Stomach (tissue), 9 donors: Measurements from ENCODE around the gene BRMS1. TPM values are rescaled to one million over a fixed set of nuclear protein-coding genes. Genes with fewer than 3 reads are reported as not detected.

Experiments used
- DNase-seq, 2 donors: peaks; one replicate each; pipeline versions ENCODE4 v3.0.0 to v3.0.0-alpha.2; 2013 to 2019
- H3K27ac ChIP-seq, 5 donors: fragments of 200-600 bp in 4 of 5; sonication (generic) in 4 of 5; one replicate each; pipeline ENCODE4 v1.5.1; 2013 to 2019; ENCODE audit warnings: mild to moderate bottlenecking in 1 of 5, moderate library complexity in 1 of 5
- H3K27me3 ChIP-seq, 3 donors: fragments of 200-600 bp; sonication (generic); one replicate each; pipeline ENCODE4 v1.5.1; 2017 to 2019; ENCODE audit warnings: mixed run types in 1 of 3
- H3K36me3 ChIP-seq, 4 donors: fragments of 200-600 bp; sonication (generic); 1 replicate in 3 of 4; 2 replicates in 1 of 4; pipeline ENCODE4 v1.5.1; 2016 to 2019
- H3K4me1 ChIP-seq, 4 donors: fragments of 200-600 bp; sonication (generic); one replicate each; pipeline ENCODE4 v1.5.1; 2016 to 2019
- H3K4me3 ChIP-seq, 4 donors: fragments of 200-600 bp; sonication (generic) in 3 of 4; one replicate each; pipeline ENCODE4 v1.5.1; 2016 to 2019; ENCODE audit warnings: mild to moderate bottlenecking in 1 of 4
- H3K9me3 ChIP-seq, 4 donors: fragments of 200-600 bp; sonication (generic); one replicate each; pipeline ENCODE4 v1.5.1; 2016 to 2019
- CTCF ChIP-seq, 7 experiments: fragments of 450-650 bp in 4 of 7; fragments of 200-600 bp in 3 of 7; sonication (generic) in 3 of 7; IDR thresholded peaks; one replicate each; pipeline ENCODE4 v1.5.1; 2016 to 2019; ENCODE audit warnings: antibody characterized with exemption in 7 of 7, control low read depth in 2 of 7, mild to moderate bottlenecking in 1 of 7
- EP300 ChIP-seq: sonication (generic); formaldehyde crosslinking; IDR thresholded peaks from one replicate; pipeline ENCODE4 v1.6.1; 2017; ENCODE audit warnings: antibody characterized with exemption
- POLR2A ChIP-seq, 4 donors: fragments of 450-650 bp; IDR thresholded peaks; one replicate each; pipeline ENCODE4 v1.6.1; 2016; ENCODE audit warnings: antibody characterized with exemption in 4 of 4, control low read depth in 2 of 4, mild to moderate bottlenecking in 1 of 4, moderate library complexity in 1 of 4
- POLR2AphosphoS5 ChIP-seq, 3 donors: sonication (generic); formaldehyde crosslinking; IDR thresholded peaks; one replicate each; pipeline ENCODE4 v1.6.1; 2016; ENCODE audit warnings: antibody characterized with exemption in 3 of 3
- WGBS, 5 donors: extraction: QIAGEN DNeasy Blood & Tissue Kit in 3 of 5; methylation state at CpG; one replicate each; pipeline versions ENCODE4 v1.1.5 to v1.1.7; 2013 to 2018; 5-methylcytosine and 5-hydroxymethylcytosine counted together
- intact Hi-C: fragments of 100-400 bp; cut with DNase I; formaldehyde crosslinking; loops from one replicate; pipeline ENCODE4 v1.15.1; 2023; ENCODE audit warnings: low total_unique reads
- polyA plus RNA-seq, 3 donors: library from polyadenylated mRNA; stranded (reverse); fragments of 200-250 nt; gene quantifications; one replicate each; pipeline ENCODE4 v1.2.3, GENCODE V29; 2013
- total RNA-seq, 5 donors: library from RNA; depleted of rRNA; stranded (reverse); fragments of >200 nt; gene quantifications; one replicate each; pipeline versions ENCODE4 v1.1.0 to v1.2.3, GENCODE V29; 2014 to 2016
- donor health status: healthy with polysubstance abuse.
- donor health status: Bipolar disorder and iron deficiency.
- donor health status: healthy.

BRMS1 gene
- total and polyA plus RNA-seq, 8 donors, result 14.6 to 105 (median 62.1) TPM

- TF ChIP-seq CTCF (IDR thresholded peaks at IDR 0.05) (no peak), POLR2A (IDR thresholded peaks at IDR 0.05) (no peak), EP300 (no peak), POLR2AphosphoS5 (IDR thresholded peaks at IDR 0.05) (no peak)
- H3K27me3 ChIP-seq, result no peaks in the 10 kb centered on the region
- 83 to 94% (median 91%) methylated on average over 14 to 19 of the region's 19 CpGs for WGBS, 5 donors
Measured at GRCh38 chr11:66333220-66333877, 11.6 kb downstream of the BRMS1 start.

DNA sequence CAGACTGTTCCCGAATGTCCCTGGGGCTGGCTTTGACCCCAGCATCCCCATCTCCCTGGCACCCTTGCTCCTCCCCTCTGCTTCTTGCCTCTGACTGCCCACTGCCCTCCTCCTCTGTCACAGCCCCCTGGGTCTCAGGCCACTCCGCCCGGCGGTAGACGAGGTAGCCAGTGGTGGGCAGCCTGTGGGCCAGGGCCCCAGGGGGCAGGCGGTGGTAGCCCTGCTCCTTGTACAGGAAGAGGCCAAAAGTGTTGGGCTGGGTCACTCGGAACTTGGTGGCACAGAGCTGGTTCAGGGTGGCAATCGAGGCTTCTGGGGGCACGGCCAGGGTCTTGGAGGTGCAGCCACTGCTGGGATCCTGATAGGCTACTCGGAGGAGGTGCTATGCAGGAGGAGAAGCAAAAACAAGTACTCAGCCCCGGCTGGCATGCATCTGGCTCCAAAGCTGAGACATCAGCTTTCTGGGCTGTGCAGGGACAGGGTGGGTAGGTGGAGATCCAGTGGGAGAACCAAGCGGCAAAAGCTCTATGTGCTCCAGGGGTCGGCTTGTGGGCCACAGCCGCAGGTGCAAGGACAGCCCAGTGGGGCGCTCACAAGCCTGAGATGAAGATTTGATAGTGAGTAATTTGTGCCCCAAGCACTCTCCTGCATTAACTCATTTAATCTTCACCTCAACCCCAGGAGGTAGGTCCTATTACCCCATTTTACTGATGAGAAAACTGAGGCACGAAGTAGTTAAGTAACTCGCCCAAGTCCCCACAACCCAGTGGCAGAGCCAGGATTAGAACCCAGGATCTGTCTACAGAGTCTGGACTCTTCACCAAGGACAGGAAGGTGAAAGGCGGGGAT is 12.3 kb downstream of the BRMS1 start:
- Histone ChIP-seq H3K27me3 (no peaks in the 10 kb centered on the region), H3K9me3 (no peaks in the 10 kb centered on the region), H3K4me1 (peaks cover 35 to 56% (median 49%) of the 10 kb centered on the region in 4 donors), H3K4me3 (no peak overlapping the region), H3K36me3 (peaks cover 8 to 42% (median 35%) of the 10 kb centered on the region in 4 donors), H3K27ac (no peak overlapping the region)
- DNase-seq, result no peak
- intact Hi-C loops, result no loop called here
- no peak for TF ChIP-seq EP300
- TF ChIP-seq CTCF (IDR thresholded peaks at IDR 0.05), result no peak
- 74 to 88% (median 82%) methylated on average over 14 to 18 of the region's 18 CpGs for WGBS, 5 donors

More at GRCh38 chr11:66333220-66333877, 11.6 kb downstream of the BRMS1 start:
- H3K36me3 ChIP-seq, result peaks cover 12 to 49% (median 43%) of the 10 kb centered on the region in 4 donors
- no peak overlapping the region for H3K4me3 ChIP-seq
- no peak for DNase-seq
- no peak overlapping the region for H3K27ac ChIP-seq
- peaks cover 29 to 50% (median 42%) of the 10 kb centered on the region in 4 donors for H3K4me1 ChIP-seq
- intact Hi-C loops, result no loop called here
- no peaks in the 10 kb centered on the region for H3K9me3 ChIP-seq

GRCh38 chr11:66331542-66332370 is 13.1 kb downstream of the BRMS1 start:
- TF ChIP-seq CTCF (IDR thresholded peaks at IDR 0.05) (no peak), POLR2AphosphoS5 (IDR thresholded peaks at IDR 0.05) (no peak), EP300 (no peak), POLR2A (IDR thresholded peaks at IDR 0.05) (no peak)
- Histone ChIP-seq H3K4me3 (no peak overlapping the region), H3K36me3 (peaks cover 3 to 35% (median 29%) of the 10 kb centered on the region in 4 donors), H3K9me3 (no peaks in the 10 kb centered on the region), H3K4me1 (peaks cover 36 to 55% (median 48%) of the 10 kb centered on the region in 4 donors), H3K27ac (no peak overlapping the region), H3K27me3 (no peaks in the 10 kb centered on the region)
- DNase-seq, result no peak
- 91 to 95% (median 94%) methylated on average over 12 of the region's 12 CpGs for WGBS, 5 donors
- intact Hi-C loops, result no loop called here

DNA sequence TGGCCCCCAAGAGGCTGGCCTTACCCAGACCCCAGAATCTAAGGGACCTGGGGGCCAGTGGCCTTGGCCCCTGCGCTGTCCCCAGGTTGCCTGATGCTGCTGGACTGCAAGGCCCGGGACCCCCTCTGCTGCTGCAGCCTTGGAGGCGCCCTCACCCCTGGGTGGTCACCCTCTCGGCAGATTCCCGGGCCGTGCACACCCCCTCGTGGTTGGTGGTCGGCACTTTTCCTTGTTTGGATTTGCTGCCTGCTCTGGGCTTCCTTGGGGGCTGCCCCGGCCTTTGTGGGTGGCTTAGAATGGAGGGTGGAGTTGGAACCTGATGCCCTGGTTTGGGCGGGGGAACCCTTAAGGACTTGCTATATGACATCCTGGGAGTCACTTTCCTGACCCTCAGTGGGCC is 14.0 kb downstream of the BRMS1 start:
- Histone ChIP-seq H3K36me3 (peaks cover 3 to 35% (median 29%) of the 10 kb centered on the region in 4 donors), H3K27ac (no peak overlapping the region), H3K4me1 (peaks cover 36 to 55% (median 48%) of the 10 kb centered on the region in 4 donors), H3K27me3 (no peaks in the 10 kb centered on the region), H3K4me3 (no peak overlapping the region), H3K9me3 (no peaks in the 10 kb centered on the region)
- TF ChIP-seq CTCF (IDR thresholded peaks at IDR 0.05), result no peak
- TF ChIP-seq EP300, result no peak
- no peak for TF ChIP-seq POLR2AphosphoS5 (IDR thresholded peaks at IDR 0.05)
- no peak for TF ChIP-seq POLR2A (IDR thresholded peaks at IDR 0.05)
- intact Hi-C loops, result no loop called here
- DNase-seq, result peak in 1 of 2 donors; percentile 16
- 56 to 69% (median 58%) methylated on average over 9 to 10 of the region's 10 CpGs for WGBS, 5 donors
